MM.1S (cell line): ENCODE data around the gene MS4A1.

Experiments
- EZH2 ChIP-seq: fragments of 300-600 bp; sonication (generic); optimal IDR thresholded peaks from 2 replicates; pipeline ENCODE3; 2017; ENCODE audit warnings: low read depth, mild to moderate bottlenecking, antibody characterized with exemption, low read length, mixed read lengths
- TF ChIP-seq, protein P1 (sequence below): fragments of 300-600 bp; sonication (generic); IDR thresholded peaks from 2 replicates; pipeline ENCODE4 v1.5.1; 2016; ENCODE audit warnings: antibody characterized with exemption, low read length, mixed read lengths

- TF ChIP-seq, protein P1, sequence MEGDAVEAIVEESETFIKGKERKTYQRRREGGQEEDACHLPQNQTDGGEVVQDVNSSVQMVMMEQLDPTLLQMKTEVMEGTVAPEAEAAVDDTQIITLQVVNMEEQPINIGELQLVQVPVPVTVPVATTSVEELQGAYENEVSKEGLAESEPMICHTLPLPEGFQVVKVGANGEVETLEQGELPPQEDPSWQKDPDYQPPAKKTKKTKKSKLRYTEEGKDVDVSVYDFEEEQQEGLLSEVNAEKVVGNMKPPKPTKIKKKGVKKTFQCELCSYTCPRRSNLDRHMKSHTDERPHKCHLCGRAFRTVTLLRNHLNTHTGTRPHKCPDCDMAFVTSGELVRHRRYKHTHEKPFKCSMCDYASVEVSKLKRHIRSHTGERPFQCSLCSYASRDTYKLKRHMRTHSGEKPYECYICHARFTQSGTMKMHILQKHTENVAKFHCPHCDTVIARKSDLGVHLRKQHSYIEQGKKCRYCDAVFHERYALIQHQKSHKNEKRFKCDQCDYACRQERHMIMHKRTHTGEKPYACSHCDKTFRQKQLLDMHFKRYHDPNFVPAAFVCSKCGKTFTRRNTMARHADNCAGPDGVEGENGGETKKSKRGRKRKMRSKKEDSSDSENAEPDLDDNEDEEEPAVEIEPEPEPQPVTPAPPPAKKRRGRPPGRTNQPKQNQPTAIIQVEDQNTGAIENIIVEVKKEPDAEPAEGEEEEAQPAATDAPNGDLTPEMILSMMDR: no peak
- TF ChIP-seq EZH2: no peak
These were observed 1.4 kb upstream of the MS4A1 start for GRCh38 chr11:60454212-60454611.
